Heart left ventricle (tissue), 16 donors: ENCODE measurements around the gene IFNA1. TPM values are rescaled to one million over a fixed set of nuclear protein-coding genes. Genes with fewer than 3 reads are reported as not detected.

ENCODE experiments used
- ATAC-seq, 4 donors: fragments of 200-7000 bp; cut with Tn5 transposase; one replicate each; pipeline ENCODE4 v1.9.1; 2020 to 2022; ENCODE audit warnings: moderate library complexity in 4 of 4, mild to moderate bottlenecking in 3 of 4, moderate number of reproducible peaks in 1 of 4
- DNase-seq, 5 donors: peaks; one replicate each; pipeline ENCODE4 v3.0.0-alpha.2; 2020
- H3K27ac ChIP-seq, 12 donors: fragments of 200-600 bp; sonication (generic) in 4 of 12; one replicate each; pipeline versions ENCODE4 v1.5.0 to v1.8.0; 2016 to 2022; ENCODE audit warnings: mild to moderate bottlenecking in 2 of 12
- H3K27me3 ChIP-seq, 9 donors: fragments of 200-600 bp; sonication (generic) in 2 of 9; one replicate each; pipeline versions ENCODE4 v1.5.1 to v1.8.0; 2016 to 2022; ENCODE audit warnings: mild to moderate bottlenecking in 3 of 9
- H3K36me3 ChIP-seq, 9 donors: fragments of 200-600 bp; sonication (generic) in 2 of 9; one replicate each; pipeline versions ENCODE4 v1.5.0 to v1.8.0; 2018 to 2022; ENCODE audit warnings: mild to moderate bottlenecking in 2 of 9
- H3K4me1 ChIP-seq, 12 donors: fragments of 200-600 bp; sonication (generic) in 4 of 12; one replicate each; pipeline versions ENCODE4 v1.5.0 to v1.8.0; 2016 to 2022; ENCODE audit warnings: mild to moderate bottlenecking in 3 of 12
- H3K4me3 ChIP-seq, 12 donors: fragments of 200-600 bp; sonication (generic) in 4 of 12; one replicate each; pipeline versions ENCODE4 v1.5.0 to v1.8.0; 2017 to 2022; ENCODE audit warnings: mild to moderate bottlenecking in 9 of 12, moderate library complexity in 4 of 12
- H3K9me3 ChIP-seq, 12 donors: fragments of 200-600 bp; sonication (generic) in 4 of 12; one replicate each; pipeline versions ENCODE4 v1.5.0 to v1.8.0; 2016 to 2022; ENCODE audit warnings: mild to moderate bottlenecking in 1 of 12
- POLR2A ChIP-seq, 2 donors: fragments of 450-650 bp; IDR thresholded peaks; one replicate each; pipeline ENCODE4 v1.6.1; 2017; ENCODE audit warnings: antibody characterized with exemption in 2 of 2, mild to moderate bottlenecking in 2 of 2, moderate library complexity in 2 of 2
- WGBS, 4 donors: extraction: QIAGEN DNeasy Blood & Tissue Kit in 2 of 4; methylation state at CpG; one replicate each; pipeline versions ENCODE4 v1.1.5 to v1.1.7; 2013 to 2018; 5-methylcytosine and 5-hydroxymethylcytosine counted together
- intact Hi-C, 10 donors: fragments of 100-400 bp; cut with DNase I; formaldehyde crosslinking; loops; one replicate each; pipeline versions ENCODE4 v1.11.1 to v1.14.2; 2022
- polyA plus RNA-seq, 2 donors: library from polyadenylated mRNA; stranded (reverse); fragments of 200-250 nt; gene quantifications; one replicate each; pipeline ENCODE4 v1.2.3, GENCODE V29; 2013
- total RNA-seq, 9 donors: library from RNA; depleted of rRNA in 2 of 9; stranded (reverse); fragments of >200 nt in 2 of 9; fragmentation: NEBNext Ultra II Directional in 3 of 9; extraction: Animal tissue kit (Norgen Biotek cat#: 25700) in 3 of 9; gene quantifications; one replicate each; pipeline versions ENCODE4 v1.1.0 to v1.2.4, GENCODE V29; 2016 to 2023
- TF ChIP-seq, protein P1 (sequence below), 12 donors: fragments of 200-600 bp; sonication (generic) in 4 of 12; IDR thresholded peaks; one replicate each; pipeline versions ENCODE4 v1.5.0 to v1.8.0; 2018 to 2022; ENCODE audit warnings: antibody characterized with exemption in 12 of 12, mild to moderate bottlenecking in 5 of 12
- donor health status: ischemic (EF 13 %, LVEDD 7.1; RV severe dilation, severe dysfunction).
- donor health status: healthy with polysubstance abuse.
- donor health status: DM: no; HTN: yes; CAD: no.
- donor health status: DM: no; HTN: no; CAD: no.
- donor health status: ischemic (EF 25% LVEDD 6.9; RV normal size, moderate dysfunction).
- donor health status: ischemic (EF 25% LVEDD 5.7; RV mildly dilated, moderate dysfunction).
- donor health status: healthy.
- donor health status: DM: yes; HTN: yes; CAD: no.
- donor health status: ischemic (EF 35%, LVEDD 5.7; RV mildly dilated, moderate dysfunction).
- donor health status: nonischemic (EF 11% LVEDD 7.7; RV severe dilation, severe dysfunction).
- donor health status: DM: yes; HTN: yes; CAD: no.
- donor health status: PGD.
- donor health status: ischemic (EF 29% LVEDD 5.4; RV normal size, mild dysfunction).
- donor health status: nonischemic (EF 23%, LVEDD 6.1; RV moderate dilation, normal function).

IFNA1 gene
- total and polyA plus RNA-seq, 11 donors: not detected

DNA sequence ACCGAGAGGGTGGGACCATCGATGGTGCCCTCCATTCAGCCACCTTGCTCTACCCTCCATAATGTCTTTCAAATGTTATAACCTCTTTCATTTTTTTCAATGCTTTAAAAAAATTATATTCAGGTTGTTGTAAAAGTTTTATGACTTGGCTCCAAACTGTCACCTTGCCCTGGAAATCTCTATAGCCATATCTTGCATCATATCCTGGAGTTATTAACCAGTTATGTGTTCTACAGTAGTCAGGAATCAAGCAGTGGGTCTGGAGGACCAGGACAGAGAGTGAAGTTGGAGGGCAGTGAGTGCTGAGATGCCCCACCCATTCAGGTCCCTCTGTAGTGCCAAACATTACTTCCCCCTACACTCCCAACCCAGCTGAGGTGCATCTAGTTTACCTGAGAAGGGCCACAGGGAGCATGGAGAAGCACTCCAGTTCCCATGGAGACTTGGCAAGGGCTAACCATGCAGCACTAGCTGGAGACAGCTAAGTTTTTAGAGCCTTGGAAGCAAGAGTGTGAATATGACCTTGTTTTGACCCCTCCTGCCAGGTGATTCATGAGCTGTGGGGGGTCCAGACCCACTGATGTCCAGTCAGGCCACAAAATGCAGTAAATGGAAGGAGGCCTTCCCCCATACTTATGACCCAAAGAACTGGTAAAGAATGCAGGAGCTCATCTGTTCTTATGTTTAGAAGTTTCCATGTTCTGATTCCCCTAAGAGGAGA is 25.9 kb upstream of the IFNA1 start:
- Histone ChIP-seq H3K36me3 (no peaks in the 10 kb centered on the region), H3K4me3 (no peak overlapping the region), H3K9me3 (no peaks in the 10 kb centered on the region), H3K27me3 (peaks cover 0 to 10% (median 0%) of the 10 kb centered on the region in 9 donors), H3K4me1 (no peaks in the 10 kb centered on the region), H3K27ac (no peak overlapping the region)
- no peak for ATAC-seq
- WGBS, 4 donors: 93 to 96% (median 95%) methylated on average over 2 of the region's 2 CpGs
- TF ChIP-seq POLR2A (IDR thresholded peaks at IDR 0.05): no peak
- TF ChIP-seq, protein P1, sequence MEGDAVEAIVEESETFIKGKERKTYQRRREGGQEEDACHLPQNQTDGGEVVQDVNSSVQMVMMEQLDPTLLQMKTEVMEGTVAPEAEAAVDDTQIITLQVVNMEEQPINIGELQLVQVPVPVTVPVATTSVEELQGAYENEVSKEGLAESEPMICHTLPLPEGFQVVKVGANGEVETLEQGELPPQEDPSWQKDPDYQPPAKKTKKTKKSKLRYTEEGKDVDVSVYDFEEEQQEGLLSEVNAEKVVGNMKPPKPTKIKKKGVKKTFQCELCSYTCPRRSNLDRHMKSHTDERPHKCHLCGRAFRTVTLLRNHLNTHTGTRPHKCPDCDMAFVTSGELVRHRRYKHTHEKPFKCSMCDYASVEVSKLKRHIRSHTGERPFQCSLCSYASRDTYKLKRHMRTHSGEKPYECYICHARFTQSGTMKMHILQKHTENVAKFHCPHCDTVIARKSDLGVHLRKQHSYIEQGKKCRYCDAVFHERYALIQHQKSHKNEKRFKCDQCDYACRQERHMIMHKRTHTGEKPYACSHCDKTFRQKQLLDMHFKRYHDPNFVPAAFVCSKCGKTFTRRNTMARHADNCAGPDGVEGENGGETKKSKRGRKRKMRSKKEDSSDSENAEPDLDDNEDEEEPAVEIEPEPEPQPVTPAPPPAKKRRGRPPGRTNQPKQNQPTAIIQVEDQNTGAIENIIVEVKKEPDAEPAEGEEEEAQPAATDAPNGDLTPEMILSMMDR (IDR thresholded peaks at IDR 0.05): no peak
- intact Hi-C loops: loop anchor here in 1 of 10 donors (10.0 kb wide), 1 partner anchor 90 kb away; no protein-coding TSS in a partner anchor
- no peak for DNase-seq

DNA sequence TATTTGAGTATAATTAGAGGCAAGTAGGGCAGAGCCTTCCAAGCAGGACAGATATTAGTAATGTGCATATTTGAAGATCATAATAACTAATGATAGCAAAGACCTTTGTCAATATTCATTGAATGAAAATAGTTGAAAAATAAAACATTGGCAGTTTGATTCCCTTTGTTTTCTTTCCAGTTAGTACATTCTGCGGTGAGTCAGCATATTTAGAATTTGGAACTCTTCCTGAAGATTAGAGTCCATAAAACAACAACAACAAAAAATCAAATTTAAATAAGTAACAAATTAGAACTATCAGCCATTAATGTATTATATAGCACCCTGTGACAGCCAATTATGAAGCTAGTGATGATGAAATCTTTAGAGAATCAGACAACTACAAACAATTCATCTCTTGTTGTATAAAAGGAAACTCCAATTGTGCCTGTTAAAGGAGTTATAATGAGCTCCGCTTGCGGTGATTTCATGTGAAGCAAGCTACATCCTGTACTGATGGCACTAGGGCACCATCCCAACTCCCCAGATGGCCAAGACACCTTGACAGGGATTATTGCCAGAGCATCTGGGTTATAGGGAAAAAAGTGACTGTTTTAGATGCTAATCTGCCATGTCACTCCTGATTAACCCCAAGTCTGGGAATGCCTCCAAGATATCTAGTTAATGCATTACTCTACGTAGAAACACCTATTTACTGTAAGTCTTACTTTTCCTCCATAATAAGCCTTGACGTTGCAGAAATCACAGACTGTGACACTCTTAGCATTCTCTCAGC is 24.6 kb upstream of the IFNA1 start:
- no peak for DNase-seq
- TF ChIP-seq, protein P1 (IDR thresholded peaks at IDR 0.05): no peak
- TF ChIP-seq POLR2A (IDR thresholded peaks at IDR 0.05): no peak
- H3K27ac ChIP-seq: no peak overlapping the region
- intact Hi-C loops: loop anchor here in 1 of 10 donors (10.0 kb wide), 1 partner anchor 91 kb away; no protein-coding TSS in a partner anchor
- H3K4me1 ChIP-seq: no peaks in the 10 kb centered on the region
- ATAC-seq: no peak
- H3K9me3 ChIP-seq: no peaks in the 10 kb centered on the region
- no peak overlapping the region for H3K4me3 ChIP-seq
- no peaks in the 10 kb centered on the region for H3K36me3 ChIP-seq
- WGBS, 4 donors: 77 to 81% (median 79%) methylated on average over 5 of the region's 5 CpGs
- H3K27me3 ChIP-seq: peaks cover 0 to 4% (median 0%) of the 10 kb centered on the region in 9 donors

DNA sequence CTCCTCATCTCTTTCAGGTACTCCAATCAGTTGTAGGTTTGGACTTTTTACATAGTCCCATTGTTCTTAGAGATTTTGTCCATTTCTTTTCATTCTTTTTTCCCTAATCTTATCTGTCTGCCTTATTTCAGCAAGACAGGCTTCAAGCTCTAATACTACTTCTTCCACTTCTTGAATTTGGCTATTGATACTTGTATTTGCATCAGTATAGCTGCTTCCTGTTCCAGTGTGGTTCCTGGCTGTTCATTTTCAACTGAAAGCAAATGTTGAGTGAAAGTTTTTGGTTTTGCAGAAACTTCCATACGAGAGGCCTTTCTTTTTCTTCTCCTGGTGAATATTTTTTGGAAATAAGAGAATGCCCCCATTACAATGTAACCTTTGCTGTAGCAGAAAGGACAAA is 12.0 kb upstream of the IFNA1 start:
- ATAC-seq (no peak), DNase-seq (no peak)
- H3K9me3 ChIP-seq: no peaks in the 10 kb centered on the region
- TF ChIP-seq, protein P1 (IDR thresholded peaks at IDR 0.05): no peak
- TF ChIP-seq POLR2A (IDR thresholded peaks at IDR 0.05): no peak
- WGBS, 4 donors: 53 to 71% (median 61%) methylated on average over 1 of the region's 1 CpG
- H3K27ac ChIP-seq: no peak overlapping the region
- intact Hi-C loops: loop anchor here in 1 of 10 donors (10.0 kb wide), 1 partner anchor 63 kb away; the partner anchor contains the start of gene IFNA13
- H3K36me3 ChIP-seq: no peaks in the 10 kb centered on the region
- H3K4me3 ChIP-seq: no peak overlapping the region
- peaks cover 0 to 35% (median 4%) of the 10 kb centered on the region in 9 donors for H3K27me3 ChIP-seq
- no peaks in the 10 kb centered on the region for H3K4me1 ChIP-seq

DNA sequence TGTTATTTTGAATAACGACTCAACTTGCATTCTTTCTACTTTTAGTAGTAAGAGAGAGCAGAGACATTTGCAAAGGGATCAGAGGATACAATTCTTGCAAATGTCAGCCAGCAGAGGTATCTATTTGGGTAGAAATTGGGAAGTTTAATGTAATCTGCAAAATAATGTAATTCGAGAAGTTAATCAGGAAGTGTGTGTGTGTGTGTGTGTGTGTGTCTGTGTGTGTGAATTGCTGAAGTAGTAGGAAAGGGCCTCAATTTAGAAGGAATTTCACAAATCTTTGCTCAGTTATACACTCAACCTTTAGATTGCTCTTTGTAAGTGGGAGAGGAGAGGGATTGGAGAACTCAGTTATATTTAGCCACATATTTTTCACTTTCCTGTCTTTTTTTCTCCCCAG is 11.0 kb upstream of the IFNA1 start:
- no peaks in the 10 kb centered on the region for H3K36me3 ChIP-seq
- H3K4me1 ChIP-seq: no peaks in the 10 kb centered on the region
- whole genome bisulfite sequencing, 4 donors: 48 to 62% (median 60%) methylated on average over 2 of the region's 2 CpGs
- ATAC-seq (no peak), DNase-seq (no peak)
- H3K27ac ChIP-seq: no peak overlapping the region
- H3K27me3 ChIP-seq: peaks cover 0 to 36% (median 4%) of the 10 kb centered on the region in 9 donors
- TF ChIP-seq, protein P1 (IDR thresholded peaks at IDR 0.05): no peak
- no peak for TF ChIP-seq POLR2A (IDR thresholded peaks at IDR 0.05)
- H3K9me3 ChIP-seq: no peaks in the 10 kb centered on the region
- intact Hi-C loops: loop anchor here in 1 of 10 donors (10.0 kb wide), 1 partner anchor 64 kb away; the partner anchor contains the start of gene IFNA13
- no peak overlapping the region for H3K4me3 ChIP-seq
